OCI-M2 (cell line): ENCODE results near the gene MCF2L.
"Not testable (repeated sequence)": the region's sequence is repeated elsewhere in the genome, so short reads cannot be mapped to it uniquely, and the experiment has no call there.

Source experiments
- DNase-seq: peaks from one replicate; lab custom pipeline; 2025; ENCODE audit not compliant: unreplicated experiment; lab: John Stamatoyannopoulos, UW

MCF2L gene

GRCh38 chr13:112968910-112969691, at the start of gene MCF2L:
MCF2L (plus strand) TSS chr13:112969214; CDS start chr13:112969380, 166 bp downstream.
- DNase-seq = no peak

- no peak for DNase-seq
Measured at GRCh38 chr13:112923962-112924361, 45.1 kb upstream of the MCF2L start.

- no peak for DNase-seq
Measured at GRCh38 chr13:112924365-112924764, 44.6 kb upstream of the MCF2L start.

- DNase-seq = no peak
Measured at GRCh38 chr13:112926003-112926402, 43.0 kb upstream of the MCF2L start.

GRCh38 chr13:112926993-112927392, 42.0 kb upstream of the MCF2L start:
- no peak for DNase-seq

- DNase-seq = no peak
Measured at GRCh38 chr13:112928020-112928971, 40.7 kb upstream of the MCF2L start.

GRCh38 chr13:112928972-112929782, 39.8 kb upstream of the MCF2L start:
- DNase-seq = no peak

- no peak for DNase-seq
Measured at GRCh38 chr13:112929783-112930055, 39.3 kb upstream of the MCF2L start.

GRCh38 chr13:112930192-112930591, 38.8 kb upstream of the MCF2L start:
- no peak for DNase-seq

- no peak for DNase-seq
Measured at GRCh38 chr13:112931028-112931934, 37.7 kb upstream of the MCF2L start.

- DNase-seq = no peak
Measured at GRCh38 chr13:112932971-112933370, 36.0 kb upstream of the MCF2L start.

GRCh38 chr13:112933649-112934048, 35.4 kb upstream of the MCF2L start:
- DNase-seq = no peak

GRCh38 chr13:112934078-112934477, 34.9 kb upstream of the MCF2L start:
- DNase-seq = no peak

- no peak for DNase-seq
Measured at GRCh38 chr13:112938680-112939079, 30.3 kb upstream of the MCF2L start.

- DNase-seq = no peak
Measured at GRCh38 chr13:112940236-112940635, 28.8 kb upstream of the MCF2L start.

GRCh38 chr13:112941349-112941748, 27.7 kb upstream of the MCF2L start:
- DNase-seq = no peak

- DNase-seq = not testable (repeated sequence)
Measured at GRCh38 chr13:112941765-112942164, 27.2 kb upstream of the MCF2L start.

- DNase-seq = peak; percentile 56
Measured at GRCh38 chr13:112942689-112943308, 26.2 kb upstream of the MCF2L start.

- DNase-seq = no peak
Measured at GRCh38 chr13:112943309-112944125, 25.5 kb upstream of the MCF2L start.
